Osteoblast (primary cell): Measurements from ENCODE around the gene GDF15. TPM values are rescaled to one million over a fixed set of nuclear protein-coding genes. Genes with fewer than 3 reads are reported as not detected.
"Not testable (repeated sequence)": the region's sequence is repeated elsewhere in the genome, so short reads cannot be mapped to it uniquely, and the experiment has no call there.

ENCODE experiments used
- DNase-seq: peaks from one replicate; pipeline ENCODE4 v3.0.0; 2011; ENCODE audit warnings: low spot score, mixed read lengths; ENCODE audit not compliant: insufficient read length; ENCODE audit errors: missing footprints
- H2AFZ ChIP-seq: 2 replicates; pipeline ENCODE4 v1.6.0; 2011; ENCODE audit warnings: mild to moderate bottlenecking, low read length
- H3K27ac ChIP-seq: 2 replicates; pipeline ENCODE4 v1.5.1; 2011; ENCODE audit warnings: mild to moderate bottlenecking, low read depth, low read length, moderate library complexity
- H3K27me3 ChIP-seq: 2 replicates; pipeline ENCODE4 v1.6.0; 2012; ENCODE audit warnings: mild to moderate bottlenecking, control low read depth, inconsistent platforms, low read length, moderate library complexity; ENCODE audit not compliant: insufficient read depth
- H3K36me3 ChIP-seq: 2 replicates; pipeline ENCODE4 v1.5.1; 2011; ENCODE audit warnings: mild to moderate bottlenecking, low read length, control low read depth, moderate library complexity; ENCODE audit not compliant: insufficient read depth
- H3K4me1 ChIP-seq: 2 replicates; pipeline ENCODE4 v1.5.1; 2011; ENCODE audit warnings: mild to moderate bottlenecking, low read length, control low read depth, moderate library complexity; ENCODE audit not compliant: insufficient read depth
- H3K4me2 ChIP-seq: 2 replicates; pipeline ENCODE4 v1.6.0; 2011; ENCODE audit warnings: mild to moderate bottlenecking, low read length; ENCODE audit not compliant: insufficient read depth
- H3K4me3 ChIP-seq: fragments of 200-600 bp; sonication (generic); 3 replicates; pipeline ENCODE4 v1.5.1; 2012; ENCODE audit warnings: mild to moderate bottlenecking, low read length, inconsistent platforms; ENCODE audit not compliant: insufficient read depth
- H3K79me2 ChIP-seq: 2 replicates; pipeline ENCODE4 v1.6.0; 2012; ENCODE audit warnings: mild to moderate bottlenecking, low read length, control low read depth, inconsistent platforms; ENCODE audit not compliant: insufficient read depth
- H3K9me3 ChIP-seq: 2 replicates; pipeline ENCODE4 v1.5.1; 2011; ENCODE audit warnings: low read depth, low read length, control low read depth
- H4K20me1 ChIP-seq: 2 replicates; pipeline ENCODE4 v1.6.0; 2012; ENCODE audit warnings: mild to moderate bottlenecking, low read length, control low read depth; ENCODE audit not compliant: insufficient read depth
- CTCF ChIP-seq: IDR thresholded peaks from 2 replicates; pipeline ENCODE4 v1.5.1; 2011; ENCODE audit warnings: mild to moderate bottlenecking, low read depth, low read length, moderate library complexity; ENCODE audit errors: extremely low read depth
- total RNA-seq: library from RNA; depleted of rRNA; stranded (reverse); fragments of >200 nt; gene quantifications from 2 replicates; pipeline ENCODE4 v1.2.3, GENCODE V29; 2012

The GDF15 gene
- total RNA-seq, 1 donor: 74.2 TPM

GRCh38 chr19:18357041-18357440 lies 28.9 kb upstream of the GDF15 start:
- H3K9me3 ChIP-seq: peaks cover 3% of the 10 kb centered on the region
- no peaks in the 10 kb centered on the region for H4K20me1 ChIP-seq
- H3K4me1 ChIP-seq: no peaks in the 10 kb centered on the region
- no peak for TF ChIP-seq CTCF
- DNase-seq: no peak
- H3K27ac ChIP-seq: no peak overlapping the region
- H2AFZ ChIP-seq: no peak overlapping the region
- H3K4me2 ChIP-seq: no peak overlapping the region
- H3K79me2 ChIP-seq: no peaks in the 10 kb centered on the region
- H3K4me3 ChIP-seq: no peak overlapping the region
- H3K27me3 ChIP-seq: no peaks in the 10 kb centered on the region
- H3K36me3 ChIP-seq: peaks cover 23% of the 10 kb centered on the region

GRCh38 chr19:18361646-18362045 lies 24.3 kb upstream of the GDF15 start:
- no peak overlapping the region for H3K4me2 ChIP-seq
- H3K79me2 ChIP-seq: no peaks in the 10 kb centered on the region

GRCh38 chr19:18362934-18363542 lies 22.9 kb upstream of the GDF15 start:
- Histone ChIP-seq H3K36me3 (peaks cover 9% of the 10 kb centered on the region), H2AFZ (no peak overlapping the region), H3K9me3 (no peaks in the 10 kb centered on the region), H3K27me3 (no peaks in the 10 kb centered on the region), H3K4me3 (no peak overlapping the region), H3K4me2 (no peak overlapping the region), H3K79me2 (no peaks in the 10 kb centered on the region), H3K27ac (no peak overlapping the region), H4K20me1 (no peaks in the 10 kb centered on the region), H3K4me1 (peaks cover 19% of the 10 kb centered on the region)
- DNase-seq: no peak
- no peak for TF ChIP-seq CTCF

More at GRCh38 chr19:18361646-18362045, 24.3 kb upstream of the GDF15 start:
- Histone ChIP-seq H3K9me3 (peaks cover 3% of the 10 kb centered on the region), H3K4me3 (no peak overlapping the region), H4K20me1 (no peaks in the 10 kb centered on the region), H2AFZ (no peak overlapping the region), H3K4me1 (peaks cover 19% of the 10 kb centered on the region), H3K27ac (no peak overlapping the region), H3K36me3 (peaks cover 16% of the 10 kb centered on the region), H3K27me3 (no peaks in the 10 kb centered on the region)
- no peak for TF ChIP-seq CTCF
- DNase-seq: no peak

- no peak for DNase-seq
- TF ChIP-seq CTCF: no peak
- H4K20me1 ChIP-seq: no peaks in the 10 kb centered on the region
These were observed 22.2 kb upstream of the GDF15 start for GRCh38 chr19:18363787-18364186.

GRCh38 chr19:18364277-18364825 lies 21.6 kb upstream of the GDF15 start:
- not testable (repeated sequence) for H3K9me3 ChIP-seq, H3K4me3 ChIP-seq, H2AFZ ChIP-seq, H3K79me2 ChIP-seq, H4K20me1 ChIP-seq, H3K27me3 ChIP-seq, DNase-seq, H3K36me3 ChIP-seq
- H3K4me2 ChIP-seq: peak overlapping the region; percentile 11
- peaks cover 19% of the 10 kb centered on the region for H3K4me1 ChIP-seq
- H3K27ac ChIP-seq: peak overlapping the region; percentile 93

More at GRCh38 chr19:18363787-18364186, 22.2 kb upstream of the GDF15 start:
- H3K4me2 ChIP-seq: no peak overlapping the region
- H3K4me1 ChIP-seq: peaks cover 19% of the 10 kb centered on the region
- no peak overlapping the region for H3K4me3 ChIP-seq
- no peak overlapping the region for H3K27ac ChIP-seq
- peaks cover 9% of the 10 kb centered on the region for H3K36me3 ChIP-seq
- H2AFZ ChIP-seq: no peak overlapping the region
- no peaks in the 10 kb centered on the region for H3K79me2 ChIP-seq
- no peaks in the 10 kb centered on the region for H3K27me3 ChIP-seq
- no peaks in the 10 kb centered on the region for H3K9me3 ChIP-seq
